Measurements from ENCODE around the gene PAAF1. TPM values are rescaled to one million over a fixed set of nuclear protein-coding genes. Genes with fewer than 3 reads are reported as not detected.
A peak's percentile ranks its signal among the peaks of the same experiment; 100 is the strongest.

The PAAF1 gene
- 10 to 100 TPM in 11 of 12 donors, not detected in 1; 28.1 to 66.7 (median 37.4) TPM for polyA plus RNA-seq (ENCODE audit: insufficient read length in 12 of 12)
- long read RNA-seq, donor 1, full-length matches to known transcripts: 8 of 21 reads
- long read RNA-seq, donor 1, partial matches to known transcripts: 13 of 21 reads
- long read RNA-seq, donor 1, other reads (novel, unspliced or antisense): 0 of 21 reads
- long read RNA-seq, donor 2, full-length matches to known transcripts: 6 of 11 reads
- long read RNA-seq, donor 2, partial matches to known transcripts: 5 of 11 reads
- long read RNA-seq, donor 2, other reads (novel, unspliced or antisense): 0 of 11 reads
- long read RNA-seq, donor 3, full-length matches to known transcripts: 4 of 11 reads
- long read RNA-seq, donor 3, partial matches to known transcripts: 7 of 11 reads
- long read RNA-seq, donor 3, other reads (novel, unspliced or antisense): 0 of 11 reads
- long read RNA-seq, donor 4, partial matches to known transcripts: 5 of 5 reads
- long read RNA-seq, donor 4, other reads (novel, unspliced or antisense): 0 of 5 reads
- long read RNA-seq, donor 5: 0 reads
- long read RNA-seq, donor 6, full-length matches to known transcripts: 3 of 13 reads
- long read RNA-seq, donor 6, partial matches to known transcripts: 10 of 13 reads
- long read RNA-seq, donor 6, other reads (novel, unspliced or antisense): 0 of 13 reads
- long read RNA-seq, donor 7, full-length matches to known transcripts: 2 of 10 reads
- long read RNA-seq, donor 7, partial matches to known transcripts: 8 of 10 reads
- long read RNA-seq, donor 7, other reads (novel, unspliced or antisense): 0 of 10 reads
- long read RNA-seq, donor 8, full-length matches to known transcripts: 7 of 24 reads
- long read RNA-seq, donor 8, partial matches to known transcripts: 17 of 24 reads
- long read RNA-seq, donor 8, other reads (novel, unspliced or antisense): 0 of 24 reads
- long read RNA-seq, donor 9, full-length matches to known transcripts: 6 of 11 reads
- long read RNA-seq, donor 9, partial matches to known transcripts: 5 of 11 reads
- long read RNA-seq, donor 9, other reads (novel, unspliced or antisense): 0 of 11 reads
- long read RNA-seq, donor 10, full-length matches to known transcripts: 3 of 13 reads
- long read RNA-seq, donor 10, partial matches to known transcripts: 10 of 13 reads
- long read RNA-seq, donor 10, other reads (novel, unspliced or antisense): 0 of 13 reads
- long read RNA-seq, donor 11, full-length matches to known transcripts: 6 of 15 reads
- long read RNA-seq, donor 11, partial matches to known transcripts: 9 of 15 reads
- long read RNA-seq, donor 11, other reads (novel, unspliced or antisense): 0 of 15 reads

GRCh38 chr11:73876424-73877310 lies at the start of gene PAAF1, which contains the start of gene COA4:
TSS of gene PAAF1 (plus strand) at chr11:73876999. CDS start at chr11:73877022, 23 bp downstream.
TSS of gene COA4 (minus strand) at chr11:73876846. CDS start at chr11:73873378, 3,468 bp downstream.
- DNase-seq: peak; percentile 97

DNA sequence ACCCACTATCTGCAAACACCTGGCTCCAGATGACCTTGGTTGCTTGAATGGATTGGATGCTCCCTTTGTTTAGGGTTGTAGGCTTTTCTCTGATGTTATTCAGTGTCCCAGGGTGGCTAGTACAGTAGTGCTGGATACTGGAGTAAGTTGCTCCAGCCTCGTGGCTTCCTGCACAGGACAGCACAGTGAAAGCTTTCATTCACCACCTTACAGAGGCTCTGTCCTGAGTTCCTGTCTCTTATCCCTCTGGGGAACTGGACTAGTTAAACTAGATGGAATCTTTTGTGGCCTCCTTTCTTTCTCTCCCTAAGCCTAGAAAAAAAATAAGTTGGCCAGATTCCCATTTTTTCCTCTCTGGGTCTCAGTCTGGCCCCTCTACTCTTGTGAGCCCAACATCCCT lies 46.5 kb upstream of the PAAF1 start:
- no peak for DNase-seq

- DNase-seq: no peak
These were observed 43.7 kb upstream of the PAAF1 start for GRCh38 chr11:73833067-73833466.

GRCh38 chr11:73838443-73839122 lies 38.2 kb upstream of the PAAF1 start:
- no peak for DNase-seq

- DNase-seq: no peak
These were observed 37.7 kb upstream of the PAAF1 start for GRCh38 chr11:73839123-73839457.

- DNase-seq: no peak
These were observed 25.6 kb upstream of the PAAF1 start for GRCh38 chr11:73851046-73851764.

DNA sequence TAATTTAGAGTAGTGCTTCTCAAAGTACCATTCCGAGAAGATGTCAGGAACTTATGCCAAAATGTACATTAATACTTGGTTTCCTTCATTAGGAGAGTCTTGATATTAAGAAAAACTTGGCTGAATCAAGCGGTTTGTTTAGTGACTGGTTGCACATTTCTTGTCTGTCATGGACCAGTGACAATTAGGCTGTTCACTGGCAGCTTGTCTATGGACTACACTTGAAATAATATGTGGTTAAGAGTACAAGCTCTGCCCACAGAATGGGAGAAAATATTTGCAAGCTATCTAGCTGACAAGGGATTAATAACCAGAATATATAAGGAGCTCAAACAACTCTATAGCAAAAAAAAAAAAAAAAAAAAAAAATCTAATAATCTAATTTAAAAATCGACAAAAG lies 24.8 kb upstream of the PAAF1 start:
- no peak for DNase-seq

GRCh38 chr11:73854680-73855079 lies 22.1 kb upstream of the PAAF1 start:
- no peak for DNase-seq

DNA sequence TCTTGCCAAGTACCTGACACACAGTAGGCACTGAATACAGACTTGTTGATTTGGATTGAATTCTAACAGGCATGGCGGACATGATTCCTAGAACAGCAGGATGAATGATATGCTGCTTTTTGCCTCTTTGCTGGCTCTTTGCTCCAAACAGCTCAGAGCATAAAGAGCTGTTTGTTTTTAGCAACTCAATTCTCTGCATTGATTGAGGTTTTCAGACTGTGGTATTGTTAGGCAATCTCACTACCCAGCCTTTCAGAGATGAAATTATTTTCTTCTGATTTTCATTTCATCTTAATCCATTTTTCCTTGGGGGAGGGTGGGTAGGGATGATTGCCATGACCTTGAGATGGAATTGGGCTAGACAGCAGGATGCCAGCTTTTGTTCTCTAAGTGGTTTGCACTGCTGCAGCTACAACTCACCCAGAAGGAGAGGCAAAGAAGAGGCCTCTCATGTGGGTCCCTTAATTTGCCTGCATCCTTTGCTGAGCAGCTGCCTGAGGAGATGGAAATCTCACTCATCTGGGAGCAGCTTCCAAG lies 20.7 kb upstream of the PAAF1 start:
- DNase-seq: no peak

DNA sequence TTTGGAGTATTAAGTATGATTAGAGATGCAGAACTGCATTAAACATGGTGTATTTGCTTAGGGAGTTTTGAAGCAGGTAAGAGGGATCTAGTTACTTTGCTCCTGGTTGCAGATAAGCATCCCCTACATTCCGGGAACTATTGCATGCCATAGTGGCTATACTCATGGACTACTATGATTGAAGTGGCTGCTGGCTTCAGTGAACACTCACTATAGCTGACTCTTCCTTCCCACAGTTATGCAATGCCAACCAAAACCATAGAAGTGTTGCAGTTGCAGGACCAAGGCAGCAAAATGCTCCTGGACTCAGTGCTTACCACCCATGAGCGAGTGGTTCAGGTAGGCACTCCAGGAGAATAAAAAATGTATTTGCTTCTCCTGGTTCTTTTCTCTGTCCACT lies 17.1 kb upstream of the PAAF1 start:
- DNase-seq: no peak

DNA sequence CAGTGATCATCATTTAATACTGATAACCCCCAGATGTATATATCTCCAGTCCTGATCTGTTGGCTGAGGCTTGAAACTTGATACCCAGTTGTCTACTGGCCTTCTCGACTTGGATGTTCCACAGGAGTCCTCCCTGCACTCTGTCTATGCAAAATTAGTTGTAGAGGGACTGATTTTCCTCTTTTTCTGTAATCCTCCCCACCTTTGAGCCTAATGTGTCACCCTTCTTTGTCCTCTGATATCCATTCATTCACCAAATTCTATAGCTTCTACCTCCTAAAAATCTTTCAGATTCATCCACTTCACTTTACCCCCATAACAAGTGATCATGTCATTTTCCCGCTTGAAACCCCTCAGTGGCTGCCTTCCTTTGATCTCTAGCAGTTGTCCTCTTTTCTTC lies 16.6 kb upstream of the PAAF1 start:
- DNase-seq: no peak

DNA sequence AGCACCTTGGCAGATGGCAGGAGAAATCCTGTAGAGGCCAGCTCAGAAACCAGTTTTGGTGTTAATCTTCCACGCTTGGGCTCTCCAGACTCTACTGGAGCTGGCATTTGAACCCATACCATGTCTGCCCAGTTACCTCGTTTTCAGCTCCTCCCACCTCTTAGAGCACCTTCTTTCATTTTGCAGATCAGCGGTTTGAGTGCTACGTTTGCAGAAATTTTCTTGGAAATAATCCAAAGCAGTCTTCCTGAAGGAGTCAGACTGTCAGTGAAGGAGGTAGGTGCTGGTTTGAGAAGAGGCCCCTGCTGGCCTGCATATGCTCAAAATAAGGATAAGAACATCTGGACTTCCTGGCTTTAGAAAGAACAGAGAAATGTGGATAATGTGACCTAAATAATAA lies 13.8 kb upstream of the PAAF1 start:
- no peak for DNase-seq

DNA sequence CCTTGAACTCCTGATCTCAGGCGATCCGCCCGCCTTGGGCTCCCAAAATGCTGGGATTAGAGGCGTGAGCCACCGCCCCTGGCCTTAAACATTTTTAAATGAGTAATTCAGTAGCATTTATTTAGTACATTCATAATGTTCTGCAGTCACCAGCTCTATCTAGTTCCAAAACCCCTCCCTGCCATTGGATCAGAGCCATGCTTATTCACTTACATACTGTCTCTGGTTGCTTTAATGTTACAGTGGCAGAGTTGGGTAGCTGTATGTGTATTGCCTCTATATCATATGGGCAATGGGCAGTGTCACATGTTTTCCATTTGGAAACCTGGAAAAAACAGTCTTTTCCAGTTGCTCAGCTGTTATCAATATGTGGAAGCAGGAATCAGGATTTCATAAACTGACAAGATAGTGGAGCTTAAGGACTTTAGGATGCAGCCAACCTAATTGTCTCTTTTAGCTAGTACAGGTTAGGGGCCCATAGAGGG lies 10.7 kb upstream of the PAAF1 start:
- DNase-seq: peak; percentile 27

GRCh38 chr11:73866586-73866996 lies 10.2 kb upstream of the PAAF1 start:
- DNase-seq: no peak

- no peak for DNase-seq
These were observed 7.4 kb upstream of the PAAF1 start for GRCh38 chr11:73869332-73869949.

DNA sequence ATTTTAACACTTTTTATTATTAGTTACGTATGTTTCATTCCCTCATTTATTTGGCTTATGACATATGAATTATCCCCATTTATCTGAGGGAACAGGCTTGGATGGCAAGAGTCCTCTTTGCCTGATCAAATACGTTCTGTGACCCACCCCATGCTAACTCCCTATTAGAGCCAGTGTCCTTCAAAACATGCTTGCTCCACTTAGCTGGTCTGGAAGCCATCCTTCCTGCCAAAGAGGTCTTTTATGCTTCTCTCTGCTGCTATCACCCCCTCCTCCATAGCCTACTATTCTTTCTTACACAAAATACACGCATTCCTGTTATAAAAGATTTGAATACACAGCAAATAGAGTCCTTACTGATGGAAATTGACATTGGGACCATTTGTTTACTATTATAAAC lies 6.5 kb upstream of the PAAF1 start:
- DNase-seq: no peak

DNA sequence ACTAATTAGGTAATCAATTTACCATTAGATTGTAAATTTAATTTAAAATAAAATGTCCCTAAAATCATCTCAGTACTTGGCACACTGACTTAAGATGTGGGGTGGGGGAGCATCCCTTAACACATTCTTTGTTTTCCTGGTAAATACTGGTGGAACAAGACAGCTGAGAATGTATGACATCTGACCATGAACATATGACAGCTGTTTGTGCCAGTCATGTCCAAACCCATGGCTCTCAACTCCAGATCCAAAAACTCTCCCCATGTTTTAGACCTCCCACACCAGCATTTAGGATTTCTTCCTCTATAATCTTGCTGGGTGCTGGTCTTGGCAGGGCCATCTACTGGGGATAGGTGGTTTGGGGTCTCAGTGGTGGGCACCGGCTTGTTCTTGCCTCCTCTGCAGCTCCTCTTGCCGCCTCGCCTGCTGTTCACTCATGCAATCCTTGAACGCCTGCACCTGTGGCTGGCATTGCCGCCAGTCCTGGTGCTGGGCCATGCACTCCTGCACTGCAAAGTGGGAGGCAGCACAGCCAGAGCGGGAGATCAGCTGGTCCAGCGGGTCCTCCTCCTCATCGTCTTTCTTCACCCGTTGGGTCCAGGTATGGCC lies 3.9 kb upstream of the PAAF1 start:
- peak; percentile 31 for DNase-seq

DNA sequence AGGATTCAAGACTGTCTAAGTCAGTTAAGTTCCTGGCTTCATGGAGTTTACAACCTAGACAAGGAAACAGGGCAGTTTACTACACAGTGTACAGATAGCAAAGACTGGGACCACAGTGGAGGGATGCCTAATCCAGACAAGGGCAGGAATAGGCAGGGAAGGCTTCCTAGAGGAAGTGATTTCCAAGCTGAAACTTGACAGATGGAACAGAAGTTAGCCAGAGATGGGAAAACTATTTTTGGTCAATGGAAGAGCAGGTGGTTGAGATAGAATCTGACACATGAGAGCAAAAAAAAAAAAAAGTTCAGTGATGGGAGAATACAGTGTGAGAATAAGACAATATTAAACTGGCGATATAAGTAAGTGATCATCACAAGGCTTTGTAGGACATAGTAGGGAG lies 1.4 kb upstream of the PAAF1 start:
- DNase-seq: no peak

Data from muscle of arm (tissue), 14 donors.